Loucy (cell line): ENCODE results near the gene UNC45B.

Experiments used
- H2AFZ ChIP-seq: fragments of 200-600 bp; sonication (generic); 2 replicates; pipeline ENCODE4 v1.6.0; 2016; ENCODE audit warnings: antibody characterized with exemption, mild to moderate bottlenecking, low read length, moderate library complexity
- H3F3A ChIP-seq: fragments of 200-600 bp; 2 replicates; pipeline ENCODE4 v1.6.0; 2016; ENCODE audit warnings: antibody characterized with exemption, low read depth, mild to moderate bottlenecking
- H3K27me3 ChIP-seq: fragments of 200-600 bp; sonication (generic); 2 replicates; pipeline ENCODE4 v1.6.1; 2014; ENCODE audit warnings: low read length, mild to moderate bottlenecking; ENCODE audit not compliant: insufficient read depth, poor library complexity, severe bottlenecking
- H3K36me3 ChIP-seq: fragments of 200-600 bp; sonication (generic); 2 replicates; pipeline ENCODE4 v1.6.1; 2016; ENCODE audit warnings: low read length; ENCODE audit not compliant: insufficient read depth
- H3K4me1 ChIP-seq: fragments of 200-600 bp; sonication (generic); 2 replicates; pipeline ENCODE4 v1.5.1; 2014; ENCODE audit warnings: low read length, mild to moderate bottlenecking; ENCODE audit not compliant: insufficient read depth, poor library complexity, severe bottlenecking
- H3K4me2 ChIP-seq: fragments of 200-600 bp; sonication (generic); 2 replicates; pipeline ENCODE4 v1.6.0; 2014; ENCODE audit warnings: antibody characterized with exemption, low read length, low read depth, mild to moderate bottlenecking; ENCODE audit not compliant: poor library complexity, severe bottlenecking
- H3K4me3 ChIP-seq: fragments of 200-600 bp; sonication (generic); 2 replicates; pipeline ENCODE4 v1.5.1; 2014; ENCODE audit warnings: low read length, mild to moderate bottlenecking, mixed read lengths; ENCODE audit not compliant: poor library complexity, severe bottlenecking
- H3K79me2 ChIP-seq: fragments of 200-600 bp; sonication (generic); 2 replicates; pipeline ENCODE4 v1.6.1; 2014; ENCODE audit warnings: low read length; ENCODE audit not compliant: insufficient read depth
- H3K9ac ChIP-seq: fragments of 200-600 bp; sonication (generic); 2 replicates; pipeline ENCODE4 v1.6.0; 2014; ENCODE audit warnings: mild to moderate bottlenecking, low read depth, low read length, moderate library complexity; ENCODE audit not compliant: poor library complexity, severe bottlenecking
- H3K9me2 ChIP-seq: fragments of 200-600 bp; sonication (generic); replicated peaks from 2 replicates; pipeline ENCODE4 v1.6.1; 2016; ENCODE audit warnings: low read depth, low read length, mixed read lengths
- H3K9me3 ChIP-seq: fragments of 200-600 bp; sonication (generic); 2 replicates; pipeline ENCODE4 v1.6.1; 2014; ENCODE audit warnings: mild to moderate bottlenecking, antibody characterized with exemption, low read length, low read depth; ENCODE audit not compliant: insufficient read depth
- H4K20me1 ChIP-seq: fragments of 200-600 bp; sonication (generic); 2 replicates; pipeline ENCODE4 v1.6.0; 2014; ENCODE audit warnings: antibody characterized with exemption, low read length, mild to moderate bottlenecking; ENCODE audit not compliant: insufficient read depth, poor library complexity, severe bottlenecking
- CTCF ChIP-seq: fragments of 200-600 bp; sonication (generic); conservative IDR thresholded peaks from 2 replicates; pipeline ENCODE4 v1.5.1; 2014; ENCODE audit warnings: mild to moderate bottlenecking, antibody characterized with exemption, low read length
- EZH2phosphoT487 ChIP-seq: fragments of 200-600 bp; IDR thresholded peaks from 2 replicates; pipeline ENCODE4 v1.6.1; 2018; ENCODE audit warnings: antibody characterized with exemption, mild to moderate bottlenecking, moderate library complexity, borderline replicate concordance

Gene UNC45B

GRCh38 chr17:35159940-35160339 is 12.3 kb downstream of the UNC45B start:
- H3F3A ChIP-seq = no peaks in the 10 kb centered on the region
- peaks cover 22% of the 10 kb centered on the region for H3K4me1 ChIP-seq
- H3K9ac ChIP-seq = no peak overlapping the region
- H3K79me2 ChIP-seq = no peaks in the 10 kb centered on the region
- no peak overlapping the region for H3K4me3 ChIP-seq
- TF ChIP-seq CTCF (no peak), EZH2phosphoT487 (no peak)
- H4K20me1 ChIP-seq = no peaks in the 10 kb centered on the region
- H3K4me2 ChIP-seq = peak overlapping the region; percentile 64
- no peaks in the 10 kb centered on the region for H3K27me3 ChIP-seq
- H3K36me3 ChIP-seq = no peaks in the 10 kb centered on the region
- no peak overlapping the region for H2AFZ ChIP-seq
- H3K9me2 ChIP-seq = no peaks in the 10 kb centered on the region
- H3K9me3 ChIP-seq = no peaks in the 10 kb centered on the region

GRCh38 chr17:35160354-35161201 is 13.0 kb downstream of the UNC45B start:
- Histone ChIP-seq H3K4me3 (peak overlapping the region; percentile 43), H3K79me2 (no peaks in the 10 kb centered on the region)

GRCh38 chr17:35161281-35161761 is 13.7 kb downstream of the UNC45B start:
- H3K9ac ChIP-seq = no peak overlapping the region

More at GRCh38 chr17:35160354-35161201, 13.0 kb downstream of the UNC45B start:
- H3K9ac ChIP-seq = no peak overlapping the region
- no peaks in the 10 kb centered on the region for H3K9me3 ChIP-seq
- peak overlapping the region; percentile 64 for H3K4me2 ChIP-seq
- H3K36me3 ChIP-seq = no peaks in the 10 kb centered on the region
- peaks cover 22% of the 10 kb centered on the region for H3K4me1 ChIP-seq
- no peaks in the 10 kb centered on the region for H3K27me3 ChIP-seq
- no peaks in the 10 kb centered on the region for H3F3A ChIP-seq
- TF ChIP-seq CTCF = no peak
- TF ChIP-seq EZH2phosphoT487 = no peak
- H2AFZ ChIP-seq = no peak overlapping the region
- H3K9me2 ChIP-seq = no peaks in the 10 kb centered on the region
- H4K20me1 ChIP-seq = no peaks in the 10 kb centered on the region

More at GRCh38 chr17:35161281-35161761, 13.7 kb downstream of the UNC45B start:
- Histone ChIP-seq H3K4me2 (peak overlapping the region; percentile 64), H2AFZ (no peak overlapping the region), H3K4me1 (peaks cover 22% of the 10 kb centered on the region), H3F3A (no peaks in the 10 kb centered on the region), H3K27me3 (no peaks in the 10 kb centered on the region), H3K9me3 (no peaks in the 10 kb centered on the region), H4K20me1 (no peaks in the 10 kb centered on the region), H3K4me3 (peak overlapping the region; percentile 43), H3K79me2 (no peaks in the 10 kb centered on the region), H3K36me3 (no peaks in the 10 kb centered on the region), H3K9me2 (no peaks in the 10 kb centered on the region)
- TF ChIP-seq EZH2phosphoT487 (no peak), CTCF (no peak)
